MCF 10A (cell line): ENCODE results near the gene STIM1. TPM values are rescaled to one million over a fixed set of nuclear protein-coding genes. Genes with fewer than 3 reads are reported as not detected.

Source experiments
- BruUV-seq: library from RNA; stranded (reverse); fragments of 400-500 nt; replicated peaks from 2 replicates; lab custom pipeline; 2021; lab: Mats Ljungman, UMichigan
- CTCF ChIA-PET: fragments of 300-600 bp; sonication (Branson Sonifier 250); formaldehyde crosslinking; extraction: SDS; loops from one replicate; lab custom pipeline; 2021; ENCODE audit warnings: antibody characterized with exemption, inconsistent platforms; lab: Yijun Ruan, JAX
- POLR2A ChIA-PET: fragments of 300-600, 350-650 bp; sonication (Branson Sonifier 250); formaldehyde crosslinking; extraction: SDS; loops from one replicate; lab custom pipeline; 2020; ENCODE audit warnings: antibody characterized with exemption, inconsistent platforms; lab: Yijun Ruan, JAX
- DNase-seq: peaks from one replicate; pipeline ENCODE4 v3.0.0-alpha.2; 2018; ENCODE audit not compliant: unreplicated experiment
- H3K27ac Mint-ChIP-seq: one replicate; pipeline ENCODE4 v1.8.0; 2022; ENCODE audit warnings: mild to moderate bottlenecking, low read depth, mixed read lengths; ENCODE audit not compliant: unreplicated experiment
- H3K27me3 Mint-ChIP-seq: one replicate; pipeline ENCODE4 v1.8.0; 2022; ENCODE audit warnings: mixed read lengths; ENCODE audit not compliant: insufficient read depth, unreplicated experiment
- H3K36me3 Mint-ChIP-seq: one replicate; pipeline ENCODE4 v1.8.0; 2022; ENCODE audit warnings: mild to moderate bottlenecking, moderate library complexity, mixed read lengths; ENCODE audit not compliant: insufficient read depth, unreplicated experiment
- H3K4me1 Mint-ChIP-seq: one replicate; pipeline ENCODE4 v1.8.0; 2022; ENCODE audit warnings: mixed read lengths; ENCODE audit not compliant: insufficient read depth, unreplicated experiment
- H3K4me3 Mint-ChIP-seq: one replicate; pipeline ENCODE4 v1.8.0; 2022; ENCODE audit warnings: mild to moderate bottlenecking, moderate library complexity, mixed read lengths; ENCODE audit not compliant: unreplicated experiment
- H3K9me3 Mint-ChIP-seq: one replicate; pipeline ENCODE4 v1.8.0; 2022; ENCODE audit warnings: mixed read lengths; ENCODE audit not compliant: unreplicated experiment
- intact Hi-C: fragments of 100-400 bp; cut with micrococcal nuclease; formaldehyde crosslinking; loops from 2 replicates; pipeline ENCODE4 v1.14.1; 2022
- total RNA-seq: library from RNA; stranded (reverse); gene quantifications from 2 replicates; pipeline ENCODE4 v1.2.3, GENCODE V29; 2022
- TF ChIP-seq, protein P1 (sequence below): fragments of 200-600 bp; IDR thresholded peaks from one replicate; pipeline ENCODE4 v1.8.0; 2022; ENCODE audit warnings: antibody characterized with exemption, mild to moderate bottlenecking; ENCODE audit not compliant: unreplicated experiment

STIM1 gene
- total RNA-seq, 1 experiment from 2014 or later, result 41.2 TPM

DNA sequence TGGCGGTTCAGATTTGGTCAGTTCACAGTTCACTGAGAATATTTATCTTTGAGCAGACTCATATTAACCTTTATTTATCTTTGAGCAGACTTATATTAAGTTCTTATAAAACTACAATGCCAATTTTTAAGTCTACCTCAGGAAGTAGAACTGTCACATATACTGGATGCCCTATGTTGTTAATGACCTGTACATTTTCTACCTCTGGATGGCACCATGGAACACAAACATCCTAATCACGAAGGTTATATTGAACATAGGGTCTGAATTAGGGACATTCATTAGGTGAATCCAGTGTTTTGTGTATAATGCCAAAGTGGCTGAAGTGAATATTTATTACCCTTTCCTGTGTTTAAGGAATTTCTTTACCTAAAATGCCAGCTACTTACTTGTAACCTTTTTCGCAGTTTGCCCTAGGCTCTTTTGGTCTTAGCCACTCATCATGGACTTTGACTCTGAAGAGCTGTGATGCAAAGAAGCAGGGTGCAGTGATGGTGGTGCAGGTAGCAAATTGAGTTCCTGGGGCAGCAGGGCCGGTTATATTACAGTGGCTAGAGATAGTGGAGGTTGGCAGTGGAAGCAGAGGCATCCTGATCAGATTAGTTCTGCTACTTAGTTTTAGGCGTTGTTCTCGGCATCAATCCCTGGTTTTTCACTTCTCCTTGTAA, 71.8 kb downstream of the STIM1 start:
- ChIA-PET CTCF (interaction anchor here (0.7 to 3.0 kb wide), 12 partner anchors 16 to 146 kb away, joined by 3 to 28 read pairs (median 4); partner anchors contain the start of gene STIM1), POLR2A (interaction anchor here (0.6 to 1.8 kb wide), 6 partner anchors 12 to 1281 kb away, joined by 3 to 7 read pairs (median 3); partner anchors contain the start of gene STIM1)
- H3K27ac Mint-ChIP-seq, result no peak overlapping the region
- no peaks in the 10 kb centered on the region for H3K4me1 Mint-ChIP-seq
- BruUV-seq, result no TSS peak
- no peaks in the 10 kb centered on the region for H3K27me3 Mint-ChIP-seq
- TF ChIP-seq, protein P1, sequence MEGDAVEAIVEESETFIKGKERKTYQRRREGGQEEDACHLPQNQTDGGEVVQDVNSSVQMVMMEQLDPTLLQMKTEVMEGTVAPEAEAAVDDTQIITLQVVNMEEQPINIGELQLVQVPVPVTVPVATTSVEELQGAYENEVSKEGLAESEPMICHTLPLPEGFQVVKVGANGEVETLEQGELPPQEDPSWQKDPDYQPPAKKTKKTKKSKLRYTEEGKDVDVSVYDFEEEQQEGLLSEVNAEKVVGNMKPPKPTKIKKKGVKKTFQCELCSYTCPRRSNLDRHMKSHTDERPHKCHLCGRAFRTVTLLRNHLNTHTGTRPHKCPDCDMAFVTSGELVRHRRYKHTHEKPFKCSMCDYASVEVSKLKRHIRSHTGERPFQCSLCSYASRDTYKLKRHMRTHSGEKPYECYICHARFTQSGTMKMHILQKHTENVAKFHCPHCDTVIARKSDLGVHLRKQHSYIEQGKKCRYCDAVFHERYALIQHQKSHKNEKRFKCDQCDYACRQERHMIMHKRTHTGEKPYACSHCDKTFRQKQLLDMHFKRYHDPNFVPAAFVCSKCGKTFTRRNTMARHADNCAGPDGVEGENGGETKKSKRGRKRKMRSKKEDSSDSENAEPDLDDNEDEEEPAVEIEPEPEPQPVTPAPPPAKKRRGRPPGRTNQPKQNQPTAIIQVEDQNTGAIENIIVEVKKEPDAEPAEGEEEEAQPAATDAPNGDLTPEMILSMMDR, result no peak
- no peak for DNase-seq
- no peak overlapping the region for H3K4me3 Mint-ChIP-seq
- H3K9me3 Mint-ChIP-seq, result no peaks in the 10 kb centered on the region
- intact Hi-C loops, result no loop called here
- no peaks in the 10 kb centered on the region for H3K36me3 Mint-ChIP-seq

DNA sequence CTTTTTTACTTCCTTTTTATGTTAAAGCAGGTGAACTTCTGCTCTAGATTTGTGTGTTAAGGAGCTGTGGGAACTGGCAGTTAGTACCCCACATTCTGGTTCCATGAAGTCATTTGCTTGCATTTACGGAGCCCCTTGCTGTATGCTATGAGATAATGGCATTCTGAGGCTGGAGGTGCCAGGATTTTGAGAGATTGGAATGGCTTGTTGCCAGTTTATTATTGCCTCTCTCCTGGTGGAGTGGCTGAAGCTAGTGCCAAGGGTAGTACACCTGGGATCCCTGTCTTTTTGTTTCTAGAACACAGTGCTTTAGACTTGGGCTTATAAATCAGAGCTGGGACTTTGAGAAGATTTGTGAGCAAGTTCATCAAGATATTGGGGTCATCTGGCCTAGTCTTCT, 73.8 kb downstream of the STIM1 start:
- ChIA-PET POLR2A (no interaction called here), CTCF (interaction anchor here (0.6 to 0.7 kb wide), 2 partner anchors 75 to 116 kb away, joined by 3 read pairs; no protein-coding TSS in a partner anchor)
- no peak for DNase-seq
- intact Hi-C loops, result no loop called here
- Mint-ChIP-seq H3K27ac (no peak overlapping the region), H3K9me3 (no peaks in the 10 kb centered on the region), H3K4me3 (no peak overlapping the region), H3K36me3 (no peaks in the 10 kb centered on the region), H3K4me1 (no peaks in the 10 kb centered on the region), H3K27me3 (no peaks in the 10 kb centered on the region)
- BruUV-seq, result no TSS peak
- TF ChIP-seq, protein P1, result no peak

DNA sequence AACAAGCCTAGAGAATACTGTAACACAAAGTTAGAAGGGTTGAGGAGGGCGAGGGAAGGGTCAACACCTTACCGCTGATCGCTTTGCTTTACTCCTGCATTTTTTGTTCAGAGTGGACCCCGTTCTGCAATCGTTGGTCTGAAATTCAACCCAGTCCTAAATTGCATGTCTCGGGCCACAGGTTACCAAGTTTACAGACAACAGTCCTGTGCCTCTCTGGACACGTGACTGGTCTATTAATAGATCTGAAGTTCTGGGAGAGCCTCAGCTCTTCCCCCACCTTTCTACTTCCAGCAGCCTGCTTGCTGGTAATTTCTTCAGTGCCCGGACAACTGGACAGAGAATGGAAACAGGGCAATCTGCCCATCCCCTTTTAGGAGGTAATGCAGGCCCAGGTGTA, 74.2 kb downstream of the STIM1 start:
- no peak overlapping the region for H3K4me3 Mint-ChIP-seq
- intact Hi-C loops, result no loop called here
- DNase-seq, result no peak
- TF ChIP-seq, protein P1, result no peak
- H3K27ac Mint-ChIP-seq, result no peak overlapping the region
- ChIA-PET POLR2A (no interaction called here), CTCF (interaction anchor here (0.6 to 1.3 kb wide), 5 partner anchors 74 to 143 kb away, joined by 3 to 4 read pairs (median 3); partner anchors contain the start of gene STIM1)
- H3K9me3 Mint-ChIP-seq, result no peaks in the 10 kb centered on the region
- no peaks in the 10 kb centered on the region for H3K36me3 Mint-ChIP-seq
- no peaks in the 10 kb centered on the region for H3K27me3 Mint-ChIP-seq
- no TSS peak for BruUV-seq
- H3K4me1 Mint-ChIP-seq, result no peaks in the 10 kb centered on the region

DNA sequence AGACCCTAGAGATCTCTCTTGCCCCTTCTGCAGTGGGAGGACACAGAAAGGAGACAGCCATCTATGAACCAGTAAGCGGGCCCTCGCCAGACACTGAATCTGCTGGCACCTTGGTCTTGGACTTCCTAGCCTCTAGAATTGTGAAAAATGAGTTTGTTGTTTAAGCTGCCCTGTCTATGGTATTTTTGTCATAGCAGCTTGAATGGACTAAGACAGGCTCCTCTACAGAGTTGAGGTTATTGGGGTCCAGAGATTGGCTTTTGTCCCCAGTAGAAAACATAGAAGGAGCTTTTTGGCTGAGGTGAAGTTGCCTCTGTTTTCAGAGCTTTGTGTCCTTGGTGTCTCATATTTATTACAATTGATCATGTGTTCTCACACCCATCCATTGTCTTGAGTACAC, 77.2 kb downstream of the STIM1 start:
- H3K9me3 Mint-ChIP-seq, result no peaks in the 10 kb centered on the region
- DNase-seq, result no peak
- no peak overlapping the region for H3K4me3 Mint-ChIP-seq
- TF ChIP-seq, protein P1, result no peak
- no peak overlapping the region for H3K27ac Mint-ChIP-seq
- no peaks in the 10 kb centered on the region for H3K36me3 Mint-ChIP-seq
- no peaks in the 10 kb centered on the region for H3K4me1 Mint-ChIP-seq
- ChIA-PET POLR2A (no interaction called here), CTCF (interaction anchor here (0.6 to 1.1 kb wide), 3 partner anchors 14 to 92 kb away, joined by 3 to 5 read pairs (median 4); partner anchors contain the start of gene RHOG)
- intact Hi-C loops, result no loop called here
- no peaks in the 10 kb centered on the region for H3K27me3 Mint-ChIP-seq
- no TSS peak for BruUV-seq
